ENCODE data around the gene SLC22A23.

Gene SLC22A23

GRCh38 chr6:3221578-3221977 is 235.3 kb downstream of the SLC22A23 start:
- CTCF ChIA-PET, result no interaction called here
- no peak for DNase-seq
- Mint-ChIP-seq H3K27ac (no peak overlapping the region), H3K4me3 (no peak overlapping the region), H3K4me1 (peaks cover 2% of the 10 kb centered on the region), H3K27me3 (peaks cover 61% of the 10 kb centered on the region), H3K36me3 (no peaks in the 10 kb centered on the region), H3K9me3 (peaks cover 4% of the 10 kb centered on the region)

DNA sequence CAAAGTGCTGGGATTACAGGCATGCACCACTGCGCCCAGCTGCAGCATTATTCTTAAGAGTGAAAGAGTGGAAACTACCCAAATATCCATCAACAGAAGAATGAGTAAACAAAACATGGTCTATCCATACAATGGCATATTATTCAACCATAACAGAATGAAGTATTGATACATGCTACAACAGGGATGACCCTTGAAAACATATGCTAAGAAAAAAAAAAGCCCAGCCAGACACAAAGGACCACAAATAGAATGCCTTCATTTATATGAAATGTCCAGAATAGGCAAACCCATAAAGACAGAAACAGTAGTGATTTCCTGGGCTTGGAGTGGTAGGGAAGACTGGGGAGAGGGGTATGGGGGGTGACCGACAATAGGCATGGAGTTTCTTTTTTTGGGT is 236.5 kb downstream of the SLC22A23 start:
- no peak for DNase-seq
- no peaks in the 10 kb centered on the region for H3K36me3 Mint-ChIP-seq
- no peak overlapping the region for H3K27ac Mint-ChIP-seq
- H3K27me3 Mint-ChIP-seq, result peaks cover 55% of the 10 kb centered on the region
- no peak overlapping the region for H3K4me3 Mint-ChIP-seq
- CTCF ChIA-PET, result no interaction called here
- no peaks in the 10 kb centered on the region for H3K4me1 Mint-ChIP-seq
- peaks cover 4% of the 10 kb centered on the region for H3K9me3 Mint-ChIP-seq
